K562 (cell line): ENCODE results near the gene ST3GAL3. TPM values are rescaled to one million over a fixed set of nuclear protein-coding genes. Genes with fewer than 3 reads are reported as not detected.

Experiments used
- ATAC-seq: fragments of 200-7000 bp; cut with Tn5 transposase; 3 replicates; pipeline ENCODE4 v1.9.1; 2020; ENCODE audit warnings: moderate library complexity
- BruUV-seq: library from RNA; stranded (reverse); fragments of 400-500 nt; replicated peaks from 2 replicates; lab custom pipeline; 2021; lab: Mats Ljungman, UMichigan
- CTCF ChIA-PET: fragments of 300-600 bp; formaldehyde crosslinking; extraction: SDS; loops from one replicate; lab custom pipeline; 2021; ENCODE audit warnings: low intra/inter-chr PET ratio; lab: Yijun Ruan, JAX
- POLR2A ChIA-PET: fragments of 300-600, 350-650 bp; sonication (Branson Sonifier 250); formaldehyde crosslinking; extraction: SDS; loops from one replicate; lab custom pipeline; 2021; ENCODE audit warnings: antibody characterized with exemption, inconsistent platforms; lab: Yijun Ruan, JAX
- DNase-seq, 4 experiments: peaks; one replicate each; pipeline versions ENCODE4 v3.0.0 to v3.0.0-alpha.2; 2011 to 2018; ENCODE audit warnings: low spot score in 3 of 4, mixed read lengths in 3 of 4; ENCODE audit errors: extremely low read depth in 1 of 4
- FAIRE-seq: peaks from 2 replicates; lab custom pipeline; 2011; peaks lifted over from hg19 to GRCh38; lab: Jason Lieb, UNC
- H2AFZ ChIP-seq: 2 replicates; pipeline ENCODE4 v1.6.0; 2011; ENCODE audit warnings: low read depth, low read length, control low read depth, inconsistent platforms
- H3K27ac ChIP-seq: fragments of 200-600 bp; 3 replicates; pipeline ENCODE4 v1.8.0; 2011; ENCODE audit warnings: low read depth, mild to moderate bottlenecking, control low read depth, inconsistent platforms, low read length, moderate library complexity, mixed read lengths; ENCODE audit errors: extremely low read depth
- H3K27me3 ChIP-seq, 2 experiments: fragments of 300-600 bp in 1 of 2; 2 replicates in 1 of 2; 3 replicates in 1 of 2; pipeline versions ENCODE4 v1.6.0 to v1.8.0; 2011; ENCODE audit warnings: inconsistent platforms in 2 of 2, low read length in 2 of 2, mild to moderate bottlenecking in 1 of 2, mixed read lengths in 1 of 2, moderate library complexity in 1 of 2; ENCODE audit not compliant: control insufficient read depth in 2 of 2, insufficient read depth in 2 of 2
- H3K36me3 ChIP-seq: fragments of 300-600 bp; 3 replicates; pipeline ENCODE4 v1.8.0; 2011; ENCODE audit warnings: mild to moderate bottlenecking, low read length, inconsistent platforms; ENCODE audit not compliant: control insufficient read depth, insufficient read depth
- H3K4me1 ChIP-seq, 2 experiments: fragments of 200-600 bp in 1 of 2; replicated peaks in 1 of 2; 2 replicates in 1 of 2; 3 replicates in 1 of 2; pipeline versions ENCODE4 v1.5.1 to v1.8.0; 2011; ENCODE audit warnings: inconsistent platforms in 2 of 2, low read length in 2 of 2, mild to moderate bottlenecking in 1 of 2, mixed read lengths in 1 of 2, moderate library complexity in 1 of 2; ENCODE audit not compliant: control insufficient read depth in 2 of 2, insufficient read depth in 2 of 2
- H3K4me2 ChIP-seq: 2 replicates; pipeline ENCODE4 v1.6.1; 2011; ENCODE audit warnings: low read length, control low read depth, inconsistent platforms, mixed read lengths; ENCODE audit not compliant: insufficient read depth
- H3K4me3 ChIP-seq: fragments of 200-600 bp; sonication (generic), shearing (Covaris generic); 2 replicates; pipeline ENCODE4 v1.5.1; 2016; ENCODE audit warnings: control low read depth, inconsistent platforms
- H3K79me2 ChIP-seq: fragments of 200-600 bp; 3 replicates; pipeline ENCODE4 v1.8.0; 2011; ENCODE audit warnings: low read length, inconsistent platforms; ENCODE audit not compliant: control insufficient read depth, insufficient read depth
- H3K9ac ChIP-seq, 2 experiments: 2 replicates each; pipeline versions ENCODE4 v1.6.0 to v1.6.1; 2011; ENCODE audit warnings: low read depth in 2 of 2, low read length in 2 of 2, control low read depth in 1 of 2, inconsistent platforms in 1 of 2, mild to moderate bottlenecking in 1 of 2, mixed read lengths in 1 of 2; ENCODE audit not compliant: insufficient read depth in 1 of 2
- H3K9me1 ChIP-seq: one replicate; pipeline ENCODE4 v1.6.0; 2011; ENCODE audit warnings: inconsistent platforms, mild to moderate bottlenecking, low read length, moderate library complexity; ENCODE audit not compliant: control insufficient read depth, insufficient read depth
- H3K9me3 ChIP-seq: replicated peaks from 2 replicates; pipeline ENCODE4 v1.5.1; 2011; ENCODE audit warnings: low read depth, low read length, inconsistent platforms; ENCODE audit not compliant: control insufficient read depth, insufficient read depth
- H4K20me1 ChIP-seq: replicated peaks from 2 replicates; pipeline ENCODE4 v1.6.1; 2011; ENCODE audit warnings: low read length, inconsistent platforms, mixed read lengths; ENCODE audit not compliant: control insufficient read depth, insufficient read depth
- HEY1 ChIP-seq: fragments of 250-450 bp; sonication (Bioruptor Pico); IDR thresholded peaks from 2 replicates; pipeline ENCODE4 v1.5.0; 2020; ENCODE audit warnings: mild to moderate bottlenecking, moderate library complexity, borderline replicate concordance
- MEF2A ChIP-seq: IDR thresholded peaks from 2 replicates; pipeline ENCODE4 v1.6.1; 2011; ENCODE audit warnings: low read depth, mild to moderate bottlenecking, low read length, moderate library complexity; ENCODE audit not compliant: control insufficient read depth
- TCF3 ChIP-seq: sonication (generic); formaldehyde crosslinking; IDR thresholded peaks from 2 replicates; pipeline ENCODE4 v1.4.0; 2020; ENCODE audit warnings: mild to moderate bottlenecking, missing genetic modification reagents
- WGBS: fragments of 100-300 bp; shearing (Covaris generic); methylation state at CpG from one replicate; pipeline ENCODE4 v1.1.6; 2016; ENCODE audit warnings: low coverage, mixed read lengths; ENCODE audit not compliant: insufficient coverage; ENCODE audit errors: missing lambda C conversion rate; 5-methylcytosine and 5-hydroxymethylcytosine counted together
- in situ Hi-C: fragments of 300-500 bp; cut with MboI; formaldehyde crosslinking; loops from 4 replicates; pipeline ENCODE4 v1.15.0; 2018; ENCODE audit warnings: inconsistent platforms, mixed read lengths
- intact Hi-C: fragments of 100-400 bp; cut with micrococcal nuclease; formaldehyde crosslinking; loops from 2 replicates; pipeline ENCODE4 v1.14.2; 2022
- polyA plus RNA-seq, 8 experiments: library from polyadenylated mRNA; depleted of rRNA in 4 of 8; stranded (reverse) in 5 of 8; unstranded in 3 of 8; fragments of >200 nt; fragmentation: Nextera tagmentation in 2 of 8; fragmentation: Illumina TruSeq in 1 of 8; extraction: Ambion mirVana in 2 of 8; extraction: Trizol in 1 of 8; gene quantifications; 2 replicates each; pipeline versions ENCODE4 v1.2.1 to v1.2.3, GENCODE V29; 2011 to 2014; ENCODE audit warnings: inconsistent platforms in 1 of 8, missing spikeins in 1 of 8
- total RNA-seq, 7 experiments: library from RNA; depleted of rRNA in 6 of 7; stranded (reverse); fragments of >200 nt in 6 of 7; fragmentation: Illumina TruSeq in 2 of 7; extraction: Trizol in 2 of 7; gene quantifications; 2 replicates each; pipeline versions ENCODE4 v1.2.1 to v1.2.3, GENCODE V29; 2011 to 2021; ENCODE audit warnings: low replicate concordance in 1 of 7
- TF ChIP-seq, protein P1 (sequence below): fragments of 450-650 bp; IDR thresholded peaks from 2 replicates; pipeline ENCODE4 v1.6.1; 2018; ENCODE audit not compliant: partially characterized antibody
- TF ChIP-seq, protein P2 (sequence below): sonication (generic); formaldehyde crosslinking; IDR thresholded peaks from 2 replicates; pipeline ENCODE4 v1.8.0; 2022; ENCODE audit warnings: missing genetic modification reagents, mild to moderate bottlenecking, borderline replicate concordance

ST3GAL3 gene
- total and polyA plus RNA-seq, 9 of the 15 experiments (the other 6 are each of a cell fraction or from before 2014, with no cell fraction given) = 1.2 to 18.9 (median 11.0) TPM

DNA sequence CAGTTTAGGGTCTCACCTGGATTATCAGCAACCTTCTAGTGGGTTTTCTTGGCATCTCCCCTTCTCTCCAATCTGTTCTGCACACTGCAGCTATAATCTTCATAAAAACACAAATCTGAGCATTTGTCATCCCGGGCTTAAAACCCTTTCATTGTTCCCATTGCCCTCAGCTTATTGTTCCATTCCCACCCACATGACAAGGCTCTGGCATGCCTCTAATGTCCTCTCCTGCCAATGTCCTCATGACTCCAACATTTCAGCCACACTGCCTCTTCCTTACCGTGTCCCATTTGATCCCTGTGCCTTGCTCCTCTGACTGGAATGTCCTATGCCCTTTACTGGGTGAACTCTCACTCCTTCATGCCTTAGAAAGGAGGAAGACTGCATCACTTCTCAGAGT is 255.0 kb downstream of the ST3GAL3 start:
- no peak overlapping the region for H3K27ac ChIP-seq
- no peak for ATAC-seq
- ChIA-PET POLR2A (interaction anchor here (0.6 to 1.4 kb wide), 3 partner anchors 8 to 77 kb away, joined by 3 to 7 read pairs (median 4); no protein-coding TSS in a partner anchor), CTCF (no interaction called here)
- no peaks in the 10 kb centered on the region for H3K9me1 ChIP-seq
- TF ChIP-seq, protein P1, sequence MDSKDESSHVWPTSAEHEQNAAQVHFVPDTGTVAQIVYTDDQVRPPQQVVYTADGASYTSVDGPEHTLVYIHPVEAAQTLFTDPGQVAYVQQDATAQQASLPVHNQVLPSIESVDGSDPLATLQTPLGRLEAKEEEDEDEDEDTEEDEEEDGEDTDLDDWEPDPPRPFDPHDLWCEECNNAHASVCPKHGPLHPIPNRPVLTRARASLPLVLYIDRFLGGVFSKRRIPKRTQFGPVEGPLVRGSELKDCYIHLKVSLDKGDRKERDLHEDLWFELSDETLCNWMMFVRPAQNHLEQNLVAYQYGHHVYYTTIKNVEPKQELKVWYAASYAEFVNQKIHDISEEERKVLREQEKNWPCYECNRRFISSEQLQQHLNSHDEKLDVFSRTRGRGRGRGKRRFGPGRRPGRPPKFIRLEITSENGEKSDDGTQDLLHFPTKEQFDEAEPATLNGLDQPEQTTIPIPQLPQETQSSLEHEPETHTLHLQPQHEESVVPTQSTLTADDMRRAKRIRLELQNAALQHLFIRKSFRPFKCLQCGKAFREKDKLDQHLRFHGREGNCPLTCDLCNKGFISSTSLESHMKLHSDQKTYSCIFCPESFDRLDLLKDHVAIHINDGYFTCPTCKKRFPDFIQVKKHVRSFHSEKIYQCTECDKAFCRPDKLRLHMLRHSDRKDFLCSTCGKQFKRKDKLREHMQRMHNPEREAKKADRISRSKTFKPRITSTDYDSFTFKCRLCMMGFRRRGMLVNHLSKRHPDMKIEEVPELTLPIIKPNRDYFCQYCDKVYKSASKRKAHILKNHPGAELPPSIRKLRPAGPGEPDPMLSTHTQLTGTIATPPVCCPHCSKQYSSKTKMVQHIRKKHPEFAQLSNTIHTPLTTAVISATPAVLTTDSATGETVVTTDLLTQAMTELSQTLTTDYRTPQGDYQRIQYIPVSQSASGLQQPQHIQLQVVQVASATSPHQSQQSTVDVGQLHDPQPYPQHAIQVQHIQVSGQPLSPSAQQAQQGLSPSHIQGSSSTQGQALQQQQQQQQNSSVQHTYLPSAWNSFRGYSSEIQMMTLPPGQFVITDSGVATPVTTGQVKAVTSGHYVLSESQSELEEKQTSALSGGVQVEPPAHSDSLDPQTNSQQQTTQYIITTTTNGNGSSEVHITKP = no peak
- TF ChIP-seq MEF2A = no peak
- TF ChIP-seq HEY1 (CRISPR knock-in tag) = no peak
- TF ChIP-seq, protein P2, sequence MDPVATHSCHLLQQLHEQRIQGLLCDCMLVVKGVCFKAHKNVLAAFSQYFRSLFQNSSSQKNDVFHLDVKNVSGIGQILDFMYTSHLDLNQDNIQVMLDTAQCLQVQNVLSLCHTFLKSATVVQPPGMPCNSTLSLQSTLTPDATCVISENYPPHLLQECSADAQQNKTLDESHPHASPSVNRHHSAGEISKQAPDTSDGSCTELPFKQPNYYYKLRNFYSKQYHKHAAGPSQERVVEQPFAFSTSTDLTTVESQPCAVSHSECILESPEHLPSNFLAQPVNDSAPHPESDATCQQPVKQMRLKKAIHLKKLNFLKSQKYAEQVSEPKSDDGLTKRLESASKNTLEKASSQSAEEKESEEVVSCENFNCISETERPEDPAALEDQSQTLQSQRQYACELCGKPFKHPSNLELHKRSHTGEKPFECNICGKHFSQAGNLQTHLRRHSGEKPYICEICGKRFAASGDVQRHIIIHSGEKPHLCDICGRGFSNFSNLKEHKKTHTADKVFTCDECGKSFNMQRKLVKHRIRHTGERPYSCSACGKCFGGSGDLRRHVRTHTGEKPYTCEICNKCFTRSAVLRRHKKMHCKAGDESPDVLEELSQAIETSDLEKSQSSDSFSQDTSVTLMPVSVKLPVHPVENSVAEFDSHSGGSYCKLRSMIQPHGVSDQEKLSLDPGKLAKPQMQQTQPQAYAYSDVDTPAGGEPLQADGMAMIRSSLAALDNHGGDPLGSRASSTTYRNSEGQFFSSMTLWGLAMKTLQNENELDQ (CRISPR knock-in tag) = no peak
- TF ChIP-seq TCF3 = no peak
- H4K20me1 ChIP-seq = peaks cover 9% of the 10 kb centered on the region; the same call in 1 of the 2 replicates
- H3K79me2 ChIP-seq = no peaks in the 10 kb centered on the region
- peaks cover 66% of the 10 kb centered on the region for H3K36me3 ChIP-seq
- no TSS peak for BruUV-seq
- H3K4me2 ChIP-seq = no peak overlapping the region
- H3K9ac ChIP-seq = no peak overlapping the region
- intact Hi-C loops (no loop called here), in situ Hi-C loops (no loop called here)
- no peak for DNase-seq
- no peak overlapping the region for H3K4me3 ChIP-seq
- no peak overlapping the region for H2AFZ ChIP-seq
- no peak for FAIRE-seq
- no peaks in the 10 kb centered on the region for H3K27me3 ChIP-seq
- 46% methylated on average over 2 of the region's 2 CpGs for WGBS
- no peaks in the 10 kb centered on the region for H3K9me3 ChIP-seq
- peaks cover 16 to 18% of the 10 kb centered on the region in 2 experiments; a peak in 4 of 5 replicates for H3K4me1 ChIP-seq
